ENCODE data around the gene RAD51B.

DNA sequence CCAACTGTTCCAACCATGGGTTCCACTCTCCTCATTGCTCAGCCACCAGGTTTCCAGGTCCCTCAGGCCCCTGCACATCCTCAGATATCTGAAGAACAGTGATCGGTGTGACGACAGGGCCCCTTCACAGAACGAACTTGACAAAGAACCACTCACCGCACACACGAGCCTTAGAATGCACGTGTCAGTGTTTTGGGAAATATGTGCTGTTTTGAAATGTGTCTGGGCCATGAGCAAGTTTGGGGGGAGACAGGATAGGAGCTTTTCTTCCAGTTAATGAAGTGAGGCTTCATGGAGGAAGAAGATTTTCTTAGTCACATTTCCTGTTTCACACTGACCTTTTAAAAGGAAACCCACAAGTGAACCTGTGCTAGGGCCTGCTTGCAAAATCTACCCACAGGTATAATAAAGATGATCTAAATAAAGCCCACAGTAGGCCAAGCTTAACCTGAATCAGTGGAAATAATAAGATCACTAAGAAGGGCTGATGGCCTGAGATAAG, 914.7 kb downstream of the RAD51B start:
- TF ChIP-seq HIVEP1 (CRISPR knock-in tag; IDR thresholded peaks at IDR 0.05) = no peak
- no peak for TF ChIP-seq ZNF224 (CRISPR knock-in tag; IDR thresholded peaks at IDR 0.05)
- TF ChIP-seq USF2 (IDR thresholded peaks at IDR 0.05; ENCODE audit: low read depth, low read length) = no peak
- TF ChIP-seq USF2 (CRISPR knock-in tag; IDR thresholded peaks at IDR 0.05; ENCODE audit: borderline replicate concordance) = no peak
- TF ChIP-seq, protein P1, sequence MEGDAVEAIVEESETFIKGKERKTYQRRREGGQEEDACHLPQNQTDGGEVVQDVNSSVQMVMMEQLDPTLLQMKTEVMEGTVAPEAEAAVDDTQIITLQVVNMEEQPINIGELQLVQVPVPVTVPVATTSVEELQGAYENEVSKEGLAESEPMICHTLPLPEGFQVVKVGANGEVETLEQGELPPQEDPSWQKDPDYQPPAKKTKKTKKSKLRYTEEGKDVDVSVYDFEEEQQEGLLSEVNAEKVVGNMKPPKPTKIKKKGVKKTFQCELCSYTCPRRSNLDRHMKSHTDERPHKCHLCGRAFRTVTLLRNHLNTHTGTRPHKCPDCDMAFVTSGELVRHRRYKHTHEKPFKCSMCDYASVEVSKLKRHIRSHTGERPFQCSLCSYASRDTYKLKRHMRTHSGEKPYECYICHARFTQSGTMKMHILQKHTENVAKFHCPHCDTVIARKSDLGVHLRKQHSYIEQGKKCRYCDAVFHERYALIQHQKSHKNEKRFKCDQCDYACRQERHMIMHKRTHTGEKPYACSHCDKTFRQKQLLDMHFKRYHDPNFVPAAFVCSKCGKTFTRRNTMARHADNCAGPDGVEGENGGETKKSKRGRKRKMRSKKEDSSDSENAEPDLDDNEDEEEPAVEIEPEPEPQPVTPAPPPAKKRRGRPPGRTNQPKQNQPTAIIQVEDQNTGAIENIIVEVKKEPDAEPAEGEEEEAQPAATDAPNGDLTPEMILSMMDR (CRISPR knock-in tag; IDR thresholded peaks at IDR 0.05) = no peak
- no peak for TF ChIP-seq ZNF558 (CRISPR knock-in tag; IDR thresholded peaks at IDR 0.05; ENCODE audit: borderline replicate concordance)

Data from HepG2 (cell line).